GM23338 (cell line): ENCODE results near the gene SRSF11. TPM values are rescaled to one million over a fixed set of nuclear protein-coding genes. Genes with fewer than 3 reads are reported as not detected.

Experiments
- ATAC-seq: fragments of 200-7000 bp; cut with Tn5 transposase; 3 replicates; pipeline ENCODE4 v1.9.1; 2020
- DNase-seq: peaks from one replicate; pipeline ENCODE4 v3.0.0-alpha.2; 2015; ENCODE audit warnings: low spot score
- H2AFZ ChIP-seq: fragments of 200-600 bp; sonication (generic); 2 replicates; pipeline ENCODE4 v1.8.0; 2016; ENCODE audit warnings: antibody characterized with exemption, mild to moderate bottlenecking, moderate library complexity
- H3F3A ChIP-seq: fragments of 200-600 bp; sonication (generic); replicated peaks from 2 replicates; pipeline ENCODE4 v1.8.0; 2017; ENCODE audit warnings: antibody characterized with exemption, mixed run types, low read depth
- H3K27ac ChIP-seq: fragments of 200-600 bp; sonication (generic); 2 replicates; pipeline ENCODE4 v1.6.1; 2016; ENCODE audit warnings: low read depth
- H3K27me3 ChIP-seq: fragments of 200-600 bp; sonication (generic); 2 replicates; pipeline ENCODE4 v1.8.0; 2016; ENCODE audit warnings: mild to moderate bottlenecking, mixed run types, moderate library complexity; ENCODE audit not compliant: insufficient read depth
- H3K36me3 ChIP-seq: fragments of 200-600 bp; sonication (generic); 2 replicates; pipeline ENCODE4 v1.8.0; 2016; ENCODE audit warnings: mild to moderate bottlenecking; ENCODE audit not compliant: insufficient read depth
- H3K4me1 ChIP-seq: fragments of 200-600 bp; sonication (generic); 2 replicates; pipeline ENCODE4 v1.8.0; 2016; ENCODE audit warnings: mild to moderate bottlenecking, moderate library complexity; ENCODE audit not compliant: insufficient read depth
- H3K4me2 ChIP-seq: fragments of 200-600 bp; sonication (generic); 2 replicates; pipeline ENCODE4 v1.7.1; 2017; ENCODE audit warnings: mixed run types
- H3K4me3 ChIP-seq: fragments of 200-600 bp; sonication (generic); 2 replicates; pipeline ENCODE4 v1.6.1; 2016; ENCODE audit warnings: mixed run types
- H3K79me2 ChIP-seq: fragments of 200-600 bp; sonication (generic); replicated peaks from 2 replicates; pipeline ENCODE4 v1.8.0; 2017; ENCODE audit warnings: mild to moderate bottlenecking; ENCODE audit not compliant: insufficient read depth
- H3K9me2 ChIP-seq: fragments of 200-600 bp; sonication (generic); 2 replicates; pipeline ENCODE4 v1.8.0; 2017; ENCODE audit not compliant: insufficient read depth
- H4K20me1 ChIP-seq: fragments of 200-600 bp; sonication (generic); replicated peaks from 2 replicates; pipeline ENCODE4 v1.8.0; 2017; ENCODE audit warnings: mild to moderate bottlenecking; ENCODE audit not compliant: insufficient read depth
- H3K27ac Mint-ChIP-seq: 2 replicates; pipeline ENCODE4 v1.8.0; 2020; ENCODE audit warnings: inconsistent platforms, mild to moderate bottlenecking, moderate library complexity, mixed read lengths
- H3K27me3 Mint-ChIP-seq: 3 replicates; pipeline ENCODE4 v1.8.0; 2022; ENCODE audit warnings: low read depth, mild to moderate bottlenecking, moderate library complexity, mixed read lengths, inconsistent platforms; ENCODE audit not compliant: insufficient read depth, poor library complexity
- H3K36me3 Mint-ChIP-seq: 3 replicates; pipeline ENCODE4 v1.8.0; 2021; ENCODE audit warnings: low read depth, mild to moderate bottlenecking, inconsistent platforms, moderate library complexity, mixed read lengths
- H3K4me1 Mint-ChIP-seq: 3 replicates; pipeline ENCODE4 v1.8.0; 2020; ENCODE audit warnings: mild to moderate bottlenecking, inconsistent platforms, mixed read lengths
- H3K4me3 Mint-ChIP-seq: 3 replicates; pipeline ENCODE4 v1.8.0; 2021; ENCODE audit warnings: moderate library complexity, mild to moderate bottlenecking, inconsistent platforms, mixed read lengths
- H3K9me3 Mint-ChIP-seq: 3 replicates; pipeline ENCODE4 v1.8.0; 2020; ENCODE audit warnings: moderate library complexity, mild to moderate bottlenecking, inconsistent platforms, mixed read lengths
- CREB1 ChIP-seq: fragments of 250-450 bp; sonication (Bioruptor Pico); IDR thresholded peaks from 2 replicates; pipeline ENCODE4 v1.5.0; 2020; ENCODE audit warnings: low read depth, mild to moderate bottlenecking, moderate library complexity
- EZH2 ChIP-seq: fragments of 200-600 bp; sonication (generic); IDR thresholded peaks from one replicate; pipeline ENCODE4 v1.8.0; 2017; ENCODE audit warnings: antibody characterized with exemption, mild to moderate bottlenecking, low read depth; ENCODE audit not compliant: unreplicated experiment
- EZH2phosphoT487 ChIP-seq: fragments of 200-600 bp; sonication (generic); IDR thresholded peaks from one replicate; pipeline ENCODE4 v1.8.1; 2018; ENCODE audit warnings: antibody characterized with exemption; ENCODE audit not compliant: unreplicated experiment
- JUNB ChIP-seq: IDR thresholded peaks from one replicate; pipeline ENCODE4 v1.6.1; 2016; ENCODE audit warnings: antibody characterized with exemption; ENCODE audit not compliant: unreplicated experiment
- NANOG ChIP-seq: IDR thresholded peaks from 2 replicates; pipeline ENCODE4 v1.6.1; 2016; ENCODE audit warnings: antibody characterized with exemption, borderline replicate concordance
- POLR2AphosphoS5 ChIP-seq: IDR thresholded peaks from 2 replicates; pipeline ENCODE4 v1.6.1; 2016; ENCODE audit warnings: antibody characterized with exemption, low read depth
- STAT1 ChIP-seq: IDR thresholded peaks from one replicate; pipeline ENCODE4 v1.6.1; 2016; ENCODE audit warnings: antibody characterized with exemption; ENCODE audit not compliant: unreplicated experiment
- ZNF114 ChIP-seq: fragments of 250-450 bp; sonication (Bioruptor Pico); IDR thresholded peaks from 2 replicates; pipeline ENCODE4 v1.5.0; 2020; ENCODE audit warnings: mild to moderate bottlenecking, moderate library complexity
- ZNF331 ChIP-seq: fragments of 250-450 bp; sonication (Bioruptor Pico); IDR thresholded peaks from 2 replicates; pipeline ENCODE4 v1.5.0; 2020; ENCODE audit warnings: low read depth, mild to moderate bottlenecking, moderate library complexity
- polyA plus RNA-seq: library from polyadenylated mRNA; unstranded; fragments of >200 nt; fragmentation: Nextera tagmentation; extraction: Ambion mirVana; gene quantifications from 2 replicates; pipeline ENCODE4 v1.2.1, GENCODE V29; 2016
- total RNA-seq: library from RNA; depleted of rRNA; stranded (reverse); fragments of >200 nt; shearing (Covaris generic); gene quantifications from 2 replicates; pipeline ENCODE4 v1.2.3, GENCODE V29; 2014
- TF ChIP-seq, protein P1 (sequence below), 2 experiments: fragments of 200-600 bp in 1 of 2; sonication (generic) in 1 of 2; conservative IDR thresholded peaks; 2 replicates each; pipeline versions ENCODE4 v1.5.1 to v1.6.1; 2016 to 2017; ENCODE audit warnings: antibody characterized with exemption in 2 of 2, low read depth in 2 of 2, mild to moderate bottlenecking in 2 of 2, moderate library complexity in 1 of 2
- TF ChIP-seq, protein P2 (sequence below): IDR thresholded peaks from 2 replicates; pipeline ENCODE4 v1.6.1; 2016; ENCODE audit warnings: antibody characterized with exemption
- TF ChIP-seq, protein P3 (sequence below): fragments of 250-450 bp; sonication (Bioruptor Pico); IDR thresholded peaks from 2 replicates; pipeline ENCODE4 v1.5.0; 2020; ENCODE audit warnings: mild to moderate bottlenecking, moderate library complexity

Gene SRSF11
- total and polyA plus RNA-seq, 2 experiments from 2014 or later = 182 to 372 TPM

DNA sequence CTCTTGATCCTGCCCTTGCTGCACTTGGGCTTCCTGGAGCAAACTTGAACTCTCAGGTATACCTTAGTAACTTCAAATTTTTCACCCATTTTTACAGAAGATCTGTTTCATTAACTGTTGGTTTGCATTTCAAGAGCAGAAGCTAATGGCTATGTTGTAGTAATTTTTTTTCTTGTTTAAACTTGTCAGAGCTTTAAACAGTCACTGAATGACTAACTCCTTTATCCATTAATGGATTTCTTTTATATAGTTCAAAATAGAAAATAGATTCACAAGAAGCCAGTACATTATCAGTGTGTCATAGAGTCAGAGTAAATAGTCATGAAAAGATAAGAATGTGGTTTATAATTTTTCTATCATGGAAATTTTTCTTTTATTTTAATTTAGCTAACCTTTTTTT, 13.6 kb downstream of the SRSF11 start (continued):
- TF ChIP-seq, protein P1, sequence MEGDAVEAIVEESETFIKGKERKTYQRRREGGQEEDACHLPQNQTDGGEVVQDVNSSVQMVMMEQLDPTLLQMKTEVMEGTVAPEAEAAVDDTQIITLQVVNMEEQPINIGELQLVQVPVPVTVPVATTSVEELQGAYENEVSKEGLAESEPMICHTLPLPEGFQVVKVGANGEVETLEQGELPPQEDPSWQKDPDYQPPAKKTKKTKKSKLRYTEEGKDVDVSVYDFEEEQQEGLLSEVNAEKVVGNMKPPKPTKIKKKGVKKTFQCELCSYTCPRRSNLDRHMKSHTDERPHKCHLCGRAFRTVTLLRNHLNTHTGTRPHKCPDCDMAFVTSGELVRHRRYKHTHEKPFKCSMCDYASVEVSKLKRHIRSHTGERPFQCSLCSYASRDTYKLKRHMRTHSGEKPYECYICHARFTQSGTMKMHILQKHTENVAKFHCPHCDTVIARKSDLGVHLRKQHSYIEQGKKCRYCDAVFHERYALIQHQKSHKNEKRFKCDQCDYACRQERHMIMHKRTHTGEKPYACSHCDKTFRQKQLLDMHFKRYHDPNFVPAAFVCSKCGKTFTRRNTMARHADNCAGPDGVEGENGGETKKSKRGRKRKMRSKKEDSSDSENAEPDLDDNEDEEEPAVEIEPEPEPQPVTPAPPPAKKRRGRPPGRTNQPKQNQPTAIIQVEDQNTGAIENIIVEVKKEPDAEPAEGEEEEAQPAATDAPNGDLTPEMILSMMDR (conservative IDR thresholded peaks at IDR 0.05; ENCODE audit: low read depth in 2 of 2) = no peak
- no peak for TF ChIP-seq ZNF114 (CRISPR knock-in tag)
- TF ChIP-seq, protein P2, sequence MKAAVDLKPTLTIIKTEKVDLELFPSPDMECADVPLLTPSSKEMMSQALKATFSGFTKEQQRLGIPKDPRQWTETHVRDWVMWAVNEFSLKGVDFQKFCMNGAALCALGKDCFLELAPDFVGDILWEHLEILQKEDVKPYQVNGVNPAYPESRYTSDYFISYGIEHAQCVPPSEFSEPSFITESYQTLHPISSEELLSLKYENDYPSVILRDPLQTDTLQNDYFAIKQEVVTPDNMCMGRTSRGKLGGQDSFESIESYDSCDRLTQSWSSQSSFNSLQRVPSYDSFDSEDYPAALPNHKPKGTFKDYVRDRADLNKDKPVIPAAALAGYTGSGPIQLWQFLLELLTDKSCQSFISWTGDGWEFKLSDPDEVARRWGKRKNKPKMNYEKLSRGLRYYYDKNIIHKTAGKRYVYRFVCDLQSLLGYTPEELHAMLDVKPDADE = no peak
- TF ChIP-seq CREB1 (CRISPR knock-in tag) = no peak
- TF ChIP-seq NANOG = no peak

DNA sequence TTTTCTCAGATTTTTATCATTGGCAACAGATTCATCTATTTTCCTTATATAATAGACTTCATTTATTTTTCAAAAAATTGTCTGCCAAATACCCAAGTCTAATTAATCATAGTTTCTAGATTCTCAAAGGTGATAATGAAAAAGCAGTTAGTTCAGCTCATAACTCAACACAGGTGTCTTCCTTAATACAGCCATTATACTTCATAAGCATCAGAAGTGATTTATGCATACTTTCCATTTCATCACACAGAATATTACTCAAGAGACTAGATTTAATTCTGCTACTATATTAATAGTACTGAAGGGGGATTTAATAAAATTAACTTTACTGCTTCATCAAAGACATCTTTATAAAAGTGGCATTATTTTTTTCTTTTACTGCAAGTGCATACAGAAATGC, 18.8 kb downstream of the SRSF11 start:
- Mint-ChIP-seq H3K27me3 (no peaks in the 10 kb centered on the region), H3K4me3 (no peak overlapping the region), H3K4me1 (no peaks in the 10 kb centered on the region), H3K27ac (no peak overlapping the region), H3K36me3 (peaks cover 91% of the 10 kb centered on the region), H3K9me3 (no peaks in the 10 kb centered on the region)
- Histone ChIP-seq H3K36me3 (peaks cover 87% of the 10 kb centered on the region), H3K27ac (no peak overlapping the region), H2AFZ (no peak overlapping the region), H4K20me1 (peaks cover 4% of the 10 kb centered on the region; the same call in 1 of the 2 replicates), H3K79me2 (peaks cover 5% of the 10 kb centered on the region; the same call in 1 of the 2 replicates), H3K4me2 (no peak overlapping the region), H3F3A (no peaks in the 10 kb centered on the region), H3K27me3 (no peaks in the 10 kb centered on the region), H3K4me1 (no peaks in the 10 kb centered on the region), H3K9me2 (no peaks in the 10 kb centered on the region), H3K4me3 (no peak overlapping the region)
- DNase-seq = no peak
- no peak for ATAC-seq
- TF ChIP-seq, protein P1 (conservative IDR thresholded peaks at IDR 0.05; ENCODE audit: low read depth in 2 of 2) = no peak
- TF ChIP-seq EZH2phosphoT487 (no peak), CREB1 (CRISPR knock-in tag) (no peak), EZH2 (no peak), POLR2AphosphoS5 (no peak), STAT1 (no peak), JUNB (no peak), ZNF114 (CRISPR knock-in tag) (no peak), NANOG (no peak), ZNF331 (no peak)
- TF ChIP-seq, protein P3, sequence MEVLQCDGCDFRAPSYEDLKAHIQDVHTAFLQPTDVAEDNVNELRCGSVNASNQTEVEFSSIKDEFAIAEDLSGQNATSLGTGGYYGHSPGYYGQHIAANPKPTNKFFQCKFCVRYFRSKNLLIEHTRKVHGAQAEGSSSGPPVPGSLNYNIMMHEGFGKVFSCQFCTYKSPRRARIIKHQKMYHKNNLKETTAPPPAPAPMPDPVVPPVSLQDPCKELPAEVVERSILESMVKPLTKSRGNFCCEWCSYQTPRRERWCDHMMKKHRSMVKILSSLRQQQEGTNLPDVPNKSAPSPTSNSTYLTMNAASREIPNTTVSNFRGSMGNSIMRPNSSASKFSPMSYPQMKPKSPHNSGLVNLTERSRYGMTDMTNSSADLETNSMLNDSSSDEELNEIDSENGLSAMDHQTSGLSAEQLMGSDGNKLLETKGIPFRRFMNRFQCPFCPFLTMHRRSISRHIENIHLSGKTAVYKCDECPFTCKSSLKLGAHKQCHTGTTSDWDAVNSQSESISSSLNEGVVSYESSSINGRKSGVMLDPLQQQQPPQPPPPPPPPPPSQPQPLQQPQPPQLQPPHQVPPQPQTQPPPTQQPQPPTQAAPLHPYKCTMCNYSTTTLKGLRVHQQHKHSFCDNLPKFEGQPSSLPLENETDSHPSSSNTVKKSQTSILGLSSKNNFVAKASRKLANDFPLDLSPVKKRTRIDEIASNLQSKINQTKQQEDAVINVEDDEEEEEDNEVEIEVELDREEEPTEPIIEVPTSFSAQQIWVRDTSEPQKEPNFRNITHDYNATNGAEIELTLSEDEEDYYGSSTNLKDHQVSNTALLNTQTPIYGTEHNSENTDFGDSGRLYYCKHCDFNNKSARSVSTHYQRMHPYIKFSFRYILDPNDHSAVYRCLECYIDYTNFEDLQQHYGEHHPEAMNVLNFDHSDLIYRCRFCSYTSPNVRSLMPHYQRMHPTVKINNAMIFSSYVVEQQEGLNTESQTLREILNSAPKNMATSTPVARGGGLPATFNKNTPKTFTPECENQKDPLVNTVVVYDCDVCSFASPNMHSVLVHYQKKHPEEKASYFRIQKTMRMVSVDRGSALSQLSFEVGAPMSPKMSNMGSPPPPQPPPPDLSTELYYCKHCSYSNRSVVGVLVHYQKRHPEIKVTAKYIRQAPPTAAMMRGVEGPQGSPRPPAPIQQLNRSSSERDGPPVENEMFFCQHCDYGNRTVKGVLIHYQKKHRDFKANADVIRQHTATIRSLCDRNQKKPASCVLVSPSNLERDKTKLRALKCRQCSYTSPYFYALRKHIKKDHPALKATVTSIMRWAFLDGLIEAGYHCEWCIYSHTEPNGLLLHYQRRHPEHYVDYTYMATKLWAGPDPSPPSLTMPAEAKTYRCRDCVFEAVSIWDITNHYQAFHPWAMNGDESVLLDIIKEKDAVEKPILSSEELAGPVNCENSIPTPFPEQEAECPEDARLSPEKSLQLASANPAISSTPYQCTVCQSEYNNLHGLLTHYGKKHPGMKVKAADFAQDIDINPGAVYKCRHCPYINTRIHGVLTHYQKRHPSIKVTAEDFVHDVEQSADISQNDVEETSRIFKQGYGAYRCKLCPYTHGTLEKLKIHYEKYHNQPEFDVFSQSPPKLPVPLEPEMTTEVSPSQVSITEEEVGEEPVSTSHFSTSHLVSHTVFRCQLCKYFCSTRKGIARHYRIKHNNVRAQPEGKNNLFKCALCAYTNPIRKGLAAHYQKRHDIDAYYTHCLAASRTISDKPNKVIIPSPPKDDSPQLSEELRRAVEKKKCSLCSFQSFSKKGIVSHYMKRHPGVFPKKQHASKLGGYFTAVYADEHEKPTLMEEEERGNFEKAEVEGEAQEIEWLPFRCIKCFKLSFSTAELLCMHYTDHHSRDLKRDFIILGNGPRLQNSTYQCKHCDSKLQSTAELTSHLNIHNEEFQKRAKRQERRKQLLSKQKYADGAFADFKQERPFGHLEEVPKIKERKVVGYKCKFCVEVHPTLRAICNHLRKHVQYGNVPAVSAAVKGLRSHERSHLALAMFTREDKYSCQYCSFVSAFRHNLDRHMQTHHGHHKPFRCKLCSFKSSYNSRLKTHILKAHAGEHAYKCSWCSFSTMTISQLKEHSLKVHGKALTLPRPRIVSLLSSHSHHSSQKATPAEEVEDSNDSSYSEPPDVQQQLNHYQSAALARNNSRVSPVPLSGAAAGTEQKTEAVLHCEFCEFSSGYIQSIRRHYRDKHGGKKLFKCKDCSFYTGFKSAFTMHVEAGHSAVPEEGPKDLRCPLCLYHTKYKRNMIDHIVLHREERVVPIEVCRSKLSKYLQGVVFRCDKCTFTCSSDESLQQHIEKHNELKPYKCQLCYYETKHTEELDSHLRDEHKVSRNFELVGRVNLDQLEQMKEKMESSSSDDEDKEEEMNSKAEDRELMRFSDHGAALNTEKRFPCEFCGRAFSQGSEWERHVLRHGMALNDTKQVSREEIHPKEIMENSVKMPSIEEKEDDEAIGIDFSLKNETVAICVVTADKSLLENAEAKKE (CRISPR knock-in tag) = no peak
- TF ChIP-seq, protein P2 = no peak
